ENCODE measurements around the gene VAV3. TPM values are rescaled to one million over a fixed set of nuclear protein-coding genes. Genes with fewer than 3 reads are reported as not detected.

Gene VAV3
- total RNA-seq, 1 donor from 2014 or later, result 2.6 TPM

DNA sequence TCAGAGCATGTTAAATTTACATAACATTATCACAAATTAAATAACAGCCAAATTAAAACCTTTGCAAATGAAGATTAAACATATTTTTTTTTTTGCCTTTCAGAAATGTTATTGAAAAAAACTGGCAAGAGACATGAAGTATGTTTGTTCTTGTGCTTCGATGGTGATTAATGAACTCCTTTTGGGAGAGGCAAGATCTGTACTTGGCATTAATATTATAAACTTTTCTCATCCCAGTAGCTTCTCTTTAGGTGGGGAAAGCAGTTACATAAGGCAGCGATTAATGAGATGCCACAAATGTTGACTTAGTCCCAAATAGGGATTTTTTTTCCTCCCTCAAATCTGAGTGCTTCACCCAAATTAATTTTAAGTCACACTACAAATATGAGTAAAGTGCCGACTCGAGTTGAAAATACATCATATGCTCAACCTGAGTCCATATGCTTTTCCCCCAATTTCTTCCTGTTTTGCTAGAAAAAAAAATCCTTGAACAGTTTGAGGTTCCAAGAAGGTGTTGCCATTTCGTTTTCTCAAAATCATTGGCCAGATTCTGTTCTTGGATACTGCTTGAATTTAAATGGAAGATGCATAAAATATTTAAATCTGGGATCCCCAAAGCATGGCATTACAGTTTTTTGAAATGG lies 294.5 kb downstream of the VAV3 start:
- H3K4me3 Mint-ChIP-seq (ENCODE audit: unreplicated experiment), result no peak overlapping the region
- FAIRE-seq (no peak), DNase-seq (ENCODE audit: low read depth) (no peak)
- no peaks in the 10 kb centered on the region for H3K4me1 ChIP-seq (ENCODE audit: insufficient read depth, low read length)
- TF ChIP-seq, protein P1, sequence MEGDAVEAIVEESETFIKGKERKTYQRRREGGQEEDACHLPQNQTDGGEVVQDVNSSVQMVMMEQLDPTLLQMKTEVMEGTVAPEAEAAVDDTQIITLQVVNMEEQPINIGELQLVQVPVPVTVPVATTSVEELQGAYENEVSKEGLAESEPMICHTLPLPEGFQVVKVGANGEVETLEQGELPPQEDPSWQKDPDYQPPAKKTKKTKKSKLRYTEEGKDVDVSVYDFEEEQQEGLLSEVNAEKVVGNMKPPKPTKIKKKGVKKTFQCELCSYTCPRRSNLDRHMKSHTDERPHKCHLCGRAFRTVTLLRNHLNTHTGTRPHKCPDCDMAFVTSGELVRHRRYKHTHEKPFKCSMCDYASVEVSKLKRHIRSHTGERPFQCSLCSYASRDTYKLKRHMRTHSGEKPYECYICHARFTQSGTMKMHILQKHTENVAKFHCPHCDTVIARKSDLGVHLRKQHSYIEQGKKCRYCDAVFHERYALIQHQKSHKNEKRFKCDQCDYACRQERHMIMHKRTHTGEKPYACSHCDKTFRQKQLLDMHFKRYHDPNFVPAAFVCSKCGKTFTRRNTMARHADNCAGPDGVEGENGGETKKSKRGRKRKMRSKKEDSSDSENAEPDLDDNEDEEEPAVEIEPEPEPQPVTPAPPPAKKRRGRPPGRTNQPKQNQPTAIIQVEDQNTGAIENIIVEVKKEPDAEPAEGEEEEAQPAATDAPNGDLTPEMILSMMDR (IDR thresholded peaks at IDR 0.05; ENCODE audit: insufficient read depth, low read depth, low read length), result no peak
- no peak for TF ChIP-seq EZH2 (IDR thresholded peaks at IDR 0.05; ENCODE audit: insufficient read depth, low read length)
- peaks cover 5% of the 10 kb centered on the region for H3K9me3 Mint-ChIP-seq (ENCODE audit: unreplicated experiment)
- no peak overlapping the region for H2AFZ ChIP-seq (ENCODE audit: low read depth, low read length)
- peaks cover 2% of the 10 kb centered on the region for H3K36me3 Mint-ChIP-seq (ENCODE audit: low read depth, unreplicated experiment)
- H3K4me1 Mint-ChIP-seq (ENCODE audit: low read depth, unreplicated experiment), result no peaks in the 10 kb centered on the region
- no peaks in the 10 kb centered on the region for H3K9me3 ChIP-seq (ENCODE audit: insufficient read depth, low read depth, low read length)
- no peak overlapping the region for H3K27ac ChIP-seq (ENCODE audit: low read depth, low read length)
- H3K27ac Mint-ChIP-seq (ENCODE audit: unreplicated experiment), result no peak overlapping the region
- H3K9ac ChIP-seq (ENCODE audit: low read length), result no peak overlapping the region
- no peaks in the 10 kb centered on the region for H4K20me1 ChIP-seq (ENCODE audit: insufficient read depth, low read length)
- no peaks in the 10 kb centered on the region for H3K27me3 ChIP-seq (ENCODE audit: insufficient read depth, low read length)
- no peak overlapping the region for H3K4me3 ChIP-seq (ENCODE audit: insufficient read depth, low read depth, low read length)
- no peaks in the 10 kb centered on the region for H3K27me3 Mint-ChIP-seq (ENCODE audit: low read depth, unreplicated experiment)
- no peaks in the 10 kb centered on the region for H3K79me2 ChIP-seq (ENCODE audit: insufficient read depth, low read length)
- H3K36me3 ChIP-seq (ENCODE audit: insufficient read depth, low read length), result no peaks in the 10 kb centered on the region
- no peak overlapping the region for H3K4me2 ChIP-seq (ENCODE audit: low read length)

DNA sequence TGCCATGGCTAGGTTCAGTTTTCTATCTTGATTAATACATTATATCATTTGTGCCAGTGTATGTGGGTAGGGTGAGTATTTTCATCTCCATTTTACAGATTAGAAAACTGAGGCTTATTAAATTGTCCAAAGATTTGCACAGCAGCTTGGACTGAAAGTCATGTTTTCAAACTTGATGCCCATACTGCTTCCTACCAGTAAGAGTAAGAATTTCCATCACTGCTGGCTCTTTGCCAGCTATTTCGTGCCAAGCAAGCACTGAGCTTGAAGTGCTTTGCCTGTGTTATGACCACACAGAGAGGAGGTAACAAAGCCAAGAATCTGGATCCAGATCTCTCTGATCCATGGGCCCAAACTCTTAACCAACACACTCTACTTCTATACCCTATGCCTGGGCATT lies 295.0 kb downstream of the VAV3 start:
- no peaks in the 10 kb centered on the region for H4K20me1 ChIP-seq (ENCODE audit: insufficient read depth, low read length)
- no peaks in the 10 kb centered on the region for H3K4me1 ChIP-seq (ENCODE audit: insufficient read depth, low read length)
- H3K4me3 Mint-ChIP-seq (ENCODE audit: unreplicated experiment), result no peak overlapping the region
- H3K36me3 Mint-ChIP-seq (ENCODE audit: low read depth, unreplicated experiment), result peaks cover 2% of the 10 kb centered on the region
- H3K9me3 Mint-ChIP-seq (ENCODE audit: unreplicated experiment), result peaks cover 3% of the 10 kb centered on the region
- FAIRE-seq, result no peak
- H3K9ac ChIP-seq (ENCODE audit: low read length), result no peak overlapping the region
- H3K4me3 ChIP-seq (ENCODE audit: insufficient read depth, low read depth, low read length), result no peak overlapping the region
- no peaks in the 10 kb centered on the region for H3K27me3 ChIP-seq (ENCODE audit: insufficient read depth, low read length)
- no peaks in the 10 kb centered on the region for H3K79me2 ChIP-seq (ENCODE audit: insufficient read depth, low read length)
- H3K27me3 Mint-ChIP-seq (ENCODE audit: low read depth, unreplicated experiment), result no peaks in the 10 kb centered on the region
- H3K36me3 ChIP-seq (ENCODE audit: insufficient read depth, low read length), result no peaks in the 10 kb centered on the region
- H3K9me3 ChIP-seq (ENCODE audit: insufficient read depth, low read depth, low read length), result no peaks in the 10 kb centered on the region
- no peak overlapping the region for H3K27ac ChIP-seq (ENCODE audit: low read depth, low read length)
- H2AFZ ChIP-seq (ENCODE audit: low read depth, low read length), result no peak overlapping the region
- peak; percentile 59 for DNase-seq (ENCODE audit: low read depth)
- H3K4me2 ChIP-seq (ENCODE audit: low read length), result no peak overlapping the region
- no peak for TF ChIP-seq EZH2 (IDR thresholded peaks at IDR 0.05; ENCODE audit: insufficient read depth, low read length)
- TF ChIP-seq, protein P1 (IDR thresholded peaks at IDR 0.05; ENCODE audit: insufficient read depth, low read depth, low read length), result no peak
- peaks cover 1% of the 10 kb centered on the region for H3K4me1 Mint-ChIP-seq (ENCODE audit: low read depth, unreplicated experiment)
- H3K27ac Mint-ChIP-seq (ENCODE audit: unreplicated experiment), result no peak overlapping the region

DNA sequence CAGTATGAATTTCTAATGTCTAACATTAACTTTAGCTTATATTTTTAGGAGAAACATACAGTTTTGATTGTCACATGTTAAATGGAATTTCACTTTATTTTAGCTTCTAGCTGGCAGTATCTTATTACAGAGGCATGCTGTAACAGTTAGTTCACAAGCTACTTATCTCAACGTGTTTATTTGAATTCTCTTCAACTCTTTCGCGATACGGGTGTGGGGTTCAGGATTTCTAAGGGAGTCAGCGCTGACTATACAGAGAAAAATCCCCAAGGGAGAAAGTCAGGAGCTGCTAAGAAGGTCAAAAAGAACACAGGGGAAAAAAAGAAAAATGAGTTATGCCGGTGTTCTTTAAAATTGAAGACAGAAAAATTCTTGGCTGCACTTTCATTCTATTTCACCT lies 296.2 kb downstream of the VAV3 start:
- H3K4me2 ChIP-seq (ENCODE audit: low read length), result no peak overlapping the region
- no peaks in the 10 kb centered on the region for H3K27me3 ChIP-seq (ENCODE audit: insufficient read depth, low read length)
- H3K36me3 Mint-ChIP-seq (ENCODE audit: low read depth, unreplicated experiment), result no peaks in the 10 kb centered on the region
- FAIRE-seq (no peak), DNase-seq (ENCODE audit: low read depth) (peak; percentile 50)
- H3K36me3 ChIP-seq (ENCODE audit: insufficient read depth, low read length), result no peaks in the 10 kb centered on the region
- no peaks in the 10 kb centered on the region for H3K27me3 Mint-ChIP-seq (ENCODE audit: low read depth, unreplicated experiment)
- H3K9ac ChIP-seq (ENCODE audit: low read length), result no peak overlapping the region
- H4K20me1 ChIP-seq (ENCODE audit: insufficient read depth, low read length), result no peaks in the 10 kb centered on the region
- TF ChIP-seq EZH2 (IDR thresholded peaks at IDR 0.05; ENCODE audit: insufficient read depth, low read length), result no peak
- TF ChIP-seq, protein P1 (IDR thresholded peaks at IDR 0.05; ENCODE audit: insufficient read depth, low read depth, low read length), result no peak
- no peak overlapping the region for H3K27ac Mint-ChIP-seq (ENCODE audit: unreplicated experiment)
- no peak overlapping the region for H2AFZ ChIP-seq (ENCODE audit: low read depth, low read length)
- H3K27ac ChIP-seq (ENCODE audit: low read depth, low read length), result no peak overlapping the region
- H3K79me2 ChIP-seq (ENCODE audit: insufficient read depth, low read length), result no peaks in the 10 kb centered on the region
- H3K4me3 Mint-ChIP-seq (ENCODE audit: unreplicated experiment), result no peak overlapping the region
- H3K4me3 ChIP-seq (ENCODE audit: insufficient read depth, low read depth, low read length), result no peak overlapping the region
- H3K4me1 ChIP-seq (ENCODE audit: insufficient read depth, low read length), result no peaks in the 10 kb centered on the region
- H3K9me3 Mint-ChIP-seq (ENCODE audit: unreplicated experiment), result no peaks in the 10 kb centered on the region
- H3K9me3 ChIP-seq (ENCODE audit: insufficient read depth, low read depth, low read length), result no peaks in the 10 kb centered on the region
- H3K4me1 Mint-ChIP-seq (ENCODE audit: low read depth, unreplicated experiment), result peaks cover 7% of the 10 kb centered on the region

Measured in astrocyte (in vitro differentiated cells and primary cell).